T-helper 9 cell (primary cell): ENCODE data around the gene VPS13A.
"Not testable (repeated sequence)": the region's sequence is repeated elsewhere in the genome, so short reads cannot be mapped to it uniquely, and the experiment has no call there.

Experiments
- DNase-seq: peaks from one replicate; pipeline ENCODE4 v3.0.0-alpha.2; 2020

Gene VPS13A

GRCh38 chr9:77427256-77427927 is 250.1 kb downstream of the VPS13A start:
- DNase-seq: no peak

DNA sequence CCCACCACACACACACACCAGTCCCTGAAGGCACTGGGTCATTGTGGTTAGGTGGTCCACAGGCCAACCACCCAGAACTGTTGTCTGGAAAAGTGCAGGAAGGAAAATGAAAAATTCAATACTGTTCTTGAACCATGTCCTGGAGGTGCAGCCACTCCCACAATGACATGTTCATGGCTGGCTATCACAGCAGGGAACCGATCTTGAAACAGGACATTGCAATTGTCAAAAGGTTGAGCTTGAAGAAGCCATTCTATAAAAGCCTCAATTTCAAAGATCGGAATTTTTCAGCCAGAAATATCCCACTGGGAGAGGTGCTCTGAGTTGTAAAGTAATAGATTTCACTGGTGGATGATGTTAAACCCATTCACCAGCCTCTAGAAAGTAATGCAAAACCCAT is 252.6 kb downstream of the VPS13A start:
- no peak for DNase-seq

GRCh38 chr9:77432053-77432452 is 254.7 kb downstream of the VPS13A start:
- DNase-seq: no peak

- peak; percentile 14 for DNase-seq
These were observed 256.5 kb downstream of the VPS13A start for GRCh38 chr9:77433675-77434445.

DNA sequence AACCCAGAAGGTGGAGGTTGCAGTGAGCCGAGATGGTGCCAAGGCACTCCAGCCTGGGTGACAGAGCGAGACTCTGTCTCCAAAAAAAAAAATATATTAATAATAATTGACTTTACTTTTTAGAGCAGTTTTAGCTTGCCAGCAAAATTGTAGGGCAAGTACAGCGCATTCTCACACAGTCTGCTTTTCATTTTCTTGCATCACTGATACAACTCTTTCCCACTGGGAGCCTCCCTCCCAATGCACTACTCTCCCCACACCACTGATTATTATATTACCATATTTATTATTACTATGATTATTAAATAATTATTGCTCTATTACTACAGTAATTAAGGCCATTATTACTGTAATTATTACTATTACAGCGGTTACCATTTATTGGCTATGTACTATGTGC is 257.9 kb downstream of the VPS13A start:
- no peak for DNase-seq

DNA sequence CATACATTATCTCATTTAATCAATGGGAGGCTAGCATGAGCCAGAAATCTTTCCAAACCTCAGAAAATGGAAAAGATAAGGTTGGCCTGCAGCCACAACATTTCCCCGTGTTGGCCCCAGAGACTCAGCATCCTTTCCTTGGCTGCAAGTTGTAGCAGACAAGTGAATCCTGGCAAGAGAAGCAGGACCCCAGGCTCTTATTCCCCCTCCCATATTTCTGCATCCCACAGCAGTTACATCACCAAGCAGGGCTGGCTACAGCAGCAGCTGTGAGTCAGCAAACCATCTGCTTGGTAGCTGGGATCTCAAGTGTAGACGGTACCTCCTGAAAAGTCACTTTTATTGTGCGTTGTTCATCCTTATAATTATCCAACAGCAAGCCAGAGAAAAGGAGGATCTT is 258.4 kb downstream of the VPS13A start:
- DNase-seq: no peak

- no peak for DNase-seq
These were observed 261.3 kb downstream of the VPS13A start for GRCh38 chr9:77438653-77439052.

GRCh38 chr9:77440057-77440456 is 262.7 kb downstream of the VPS13A start:
- DNase-seq: no peak

GRCh38 chr9:77441124-77441523 is 263.8 kb downstream of the VPS13A start:
- not testable (repeated sequence) for DNase-seq

- no peak for DNase-seq
These were observed 265.1 kb downstream of the VPS13A start for GRCh38 chr9:77442436-77442835.

DNA sequence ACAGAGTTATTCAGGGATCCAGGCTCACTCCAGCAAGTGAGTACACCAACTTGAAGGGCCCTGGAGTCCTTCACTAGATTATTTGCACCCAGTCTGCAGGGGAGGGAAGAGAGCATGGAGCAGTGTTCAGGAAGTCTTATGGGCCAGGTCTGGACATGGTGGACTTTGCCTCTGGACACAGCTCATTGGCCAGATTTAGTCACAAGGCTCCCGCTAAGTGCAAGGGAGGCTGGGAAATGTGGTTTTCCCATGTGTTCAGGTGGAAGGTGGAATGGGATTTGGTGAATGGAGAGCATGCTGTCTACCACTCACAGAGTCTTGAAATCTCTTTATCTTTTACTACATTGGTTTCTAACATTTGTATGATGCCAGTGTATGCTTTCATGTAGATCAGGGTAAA is 270.3 kb downstream of the VPS13A start:
- no peak for DNase-seq

GRCh38 chr9:77449240-77450084 is 272.1 kb downstream of the VPS13A start:
- no peak for DNase-seq

- DNase-seq: no peak
These were observed 272.7 kb downstream of the VPS13A start for GRCh38 chr9:77450085-77450475.

DNA sequence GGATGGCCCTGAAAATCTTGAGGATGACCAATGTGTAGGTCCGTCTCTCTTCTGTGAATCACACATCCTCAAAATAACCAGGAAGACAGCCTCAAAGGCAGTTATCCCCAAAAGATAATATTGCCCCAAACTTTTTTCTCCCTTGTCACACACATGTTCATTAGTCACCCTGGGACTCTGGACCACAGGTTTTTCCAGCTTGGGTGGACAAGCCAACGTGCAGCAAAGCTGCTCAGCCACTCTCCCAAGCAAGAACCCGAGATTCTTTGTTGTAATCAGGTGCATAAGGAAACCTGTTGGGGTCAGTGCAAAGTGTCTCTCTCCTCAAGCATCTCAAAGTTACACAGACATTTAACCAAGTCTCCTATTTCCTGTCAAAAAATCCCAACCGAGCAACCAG is 274.2 kb downstream of the VPS13A start:
- DNase-seq: no peak

GRCh38 chr9:77453825-77454647 is 276.7 kb downstream of the VPS13A start:
- DNase-seq: no peak

DNA sequence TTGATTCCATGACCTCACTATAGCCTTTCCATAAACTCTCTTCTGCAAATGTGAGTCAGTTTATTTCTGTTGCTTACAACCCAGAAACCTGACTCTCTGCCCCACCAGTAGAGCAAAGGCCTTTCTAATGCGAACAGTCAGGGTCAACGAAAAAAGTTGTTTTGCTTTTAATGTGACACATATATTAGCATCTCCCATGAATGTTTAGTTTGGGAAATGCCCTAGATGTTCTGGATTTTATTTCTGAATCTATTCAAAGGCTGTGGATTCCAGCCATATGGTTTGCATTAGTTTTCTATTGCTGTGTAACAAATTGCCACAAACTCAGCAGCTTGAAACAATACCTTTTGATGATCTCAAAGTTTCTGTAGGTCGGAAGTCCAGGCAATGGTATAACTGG is 277.3 kb downstream of the VPS13A start:
- no peak for DNase-seq

DNA sequence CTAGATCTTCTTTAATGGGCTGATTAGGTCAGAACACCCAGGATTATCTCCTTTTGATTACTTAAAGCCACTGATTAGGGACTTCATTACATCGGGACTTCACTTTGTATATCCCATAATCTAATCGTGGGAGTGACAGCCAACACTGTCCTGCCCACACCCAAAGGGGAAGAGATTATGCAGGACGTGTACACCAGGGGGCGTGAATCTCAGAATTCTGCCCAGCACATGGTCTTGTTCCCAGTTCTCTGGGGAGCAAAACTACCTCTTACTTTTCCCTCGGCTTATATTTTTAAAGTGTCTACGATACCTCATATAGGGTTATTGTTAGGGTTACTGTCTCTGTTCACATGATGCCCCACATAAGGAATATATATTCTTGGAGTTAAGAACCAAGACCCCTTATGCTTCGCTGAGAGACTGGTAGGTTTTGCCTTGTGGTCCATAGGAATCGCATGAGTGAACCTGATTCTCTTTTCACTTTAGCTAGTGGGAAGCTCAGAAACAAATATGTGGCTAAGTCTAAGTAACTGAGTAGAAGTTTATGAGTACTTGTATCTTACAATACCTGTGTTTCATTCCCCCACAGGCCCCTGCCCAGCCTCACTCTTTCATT is 278.1 kb downstream of the VPS13A start:
- DNase-seq: peak; percentile 10

DNA sequence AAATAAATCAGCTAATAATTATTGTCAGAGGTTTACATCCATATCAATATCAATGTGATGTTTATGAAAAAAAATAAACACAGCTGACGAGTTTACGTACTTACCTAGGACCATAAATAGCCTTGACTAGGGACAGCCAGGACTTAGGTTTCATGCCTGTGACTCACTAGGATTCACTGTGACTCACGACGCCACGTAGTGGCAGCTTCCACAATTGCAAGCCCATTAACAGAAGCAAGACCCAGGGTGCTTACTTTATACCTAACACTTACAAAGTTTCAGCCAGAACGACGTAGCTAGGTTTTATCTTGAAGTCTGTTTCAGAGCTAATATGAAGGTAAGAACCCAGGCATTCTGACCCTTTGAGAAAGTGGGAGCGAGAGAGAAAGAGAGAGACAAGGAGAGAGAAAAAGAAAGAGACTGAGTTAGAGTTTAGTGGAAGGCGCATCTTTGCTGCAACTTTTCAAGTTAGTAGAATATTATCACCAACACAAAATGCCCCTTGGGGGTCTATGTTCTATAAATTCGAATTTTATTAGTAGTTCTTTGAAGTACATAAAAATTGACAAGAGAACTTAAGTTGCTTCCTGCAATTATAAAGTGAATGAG is 279.6 kb downstream of the VPS13A start:
- peak; percentile 64 for DNase-seq

DNA sequence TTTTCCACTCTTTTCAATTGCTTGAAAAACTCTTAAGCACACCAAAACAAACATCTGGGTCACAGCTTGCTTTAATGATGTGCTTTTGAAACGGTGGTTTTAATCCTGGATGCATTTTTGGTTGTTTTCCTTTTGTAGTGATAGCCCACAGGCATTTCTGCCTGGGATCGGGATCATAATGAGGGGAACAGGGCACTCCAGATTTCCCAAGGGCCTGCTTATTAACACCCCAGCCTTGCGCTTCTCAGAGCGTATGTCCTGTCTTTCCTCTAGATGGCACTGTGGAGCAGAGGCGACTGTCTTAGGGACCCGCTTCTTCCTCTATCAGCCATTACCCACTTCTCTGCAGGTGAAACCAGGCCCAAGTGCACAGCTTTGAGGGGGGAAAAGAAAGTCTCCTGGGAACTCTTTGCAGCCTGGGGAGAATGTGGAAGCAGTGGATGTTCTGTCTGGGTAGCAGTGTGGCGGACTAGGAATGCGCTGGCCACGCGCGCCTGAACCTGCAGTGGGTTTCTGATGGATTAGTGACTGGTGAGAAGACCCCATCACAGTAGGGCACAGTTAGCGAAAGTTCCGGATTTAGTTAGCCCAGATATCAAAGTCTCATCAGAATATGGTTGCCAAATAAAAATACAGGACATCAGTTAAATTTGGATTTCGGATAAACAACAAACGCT is 280.7 kb downstream of the VPS13A start:
- DNase-seq: peak; percentile 39

GRCh38 chr9:77460938-77461337 is 283.6 kb downstream of the VPS13A start:
- DNase-seq: no peak

GRCh38 chr9:77462066-77462465 is 284.7 kb downstream of the VPS13A start:
- DNase-seq: no peak
